HG03521 (cell line): Measurements from ENCODE around the gene RPS14.
"Not testable (repeated sequence)": the region's sequence is repeated elsewhere in the genome, so short reads cannot be mapped to it uniquely, and the experiment has no call there.

ENCODE experiments used
- ATAC-seq: cut with Tn5 transposase; IDR thresholded peaks from one replicate; pipeline ENCODE4 v1.9.1; 2021; ENCODE audit warnings: mild to moderate bottlenecking, moderate library complexity; ENCODE audit not compliant: unreplicated experiment

The RPS14 gene

GRCh38 chr5:150447188-150447587, 2.4 kb downstream of the RPS14 start:
- no peak for ATAC-seq

DNA sequence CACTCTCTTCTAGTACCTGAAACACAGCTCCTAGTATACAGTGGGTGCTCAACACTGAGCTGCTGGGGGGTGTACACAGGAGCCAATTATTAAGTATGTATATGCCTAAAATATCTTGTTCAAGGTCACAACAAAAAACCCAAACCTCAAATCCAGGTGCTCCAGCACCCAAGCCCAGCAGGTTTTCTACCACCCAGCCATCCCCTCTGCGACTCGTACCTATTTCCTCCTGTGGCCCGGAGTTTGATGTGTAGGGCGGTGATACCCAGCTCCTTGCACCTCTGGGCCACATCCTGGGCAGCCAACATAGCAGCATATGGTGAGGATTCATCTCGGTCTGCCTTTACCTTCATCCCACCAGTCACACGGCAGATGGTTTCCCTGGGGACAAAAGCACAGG, 3.0 kb downstream of the RPS14 start:
- ATAC-seq, result no peak

GRCh38 chr5:150446088-150446487, 3.5 kb downstream of the RPS14 start:
- ATAC-seq, result no peak

GRCh38 chr5:150444770-150445169, 4.8 kb downstream of the RPS14 start:
- no peak for ATAC-seq

GRCh38 chr5:150443242-150444075, 6.1 kb downstream of the RPS14 start:
- ATAC-seq, result no peak

- no peak for ATAC-seq
These were observed 6.8 kb downstream of the RPS14 start for GRCh38 chr5:150442699-150443080.

DNA sequence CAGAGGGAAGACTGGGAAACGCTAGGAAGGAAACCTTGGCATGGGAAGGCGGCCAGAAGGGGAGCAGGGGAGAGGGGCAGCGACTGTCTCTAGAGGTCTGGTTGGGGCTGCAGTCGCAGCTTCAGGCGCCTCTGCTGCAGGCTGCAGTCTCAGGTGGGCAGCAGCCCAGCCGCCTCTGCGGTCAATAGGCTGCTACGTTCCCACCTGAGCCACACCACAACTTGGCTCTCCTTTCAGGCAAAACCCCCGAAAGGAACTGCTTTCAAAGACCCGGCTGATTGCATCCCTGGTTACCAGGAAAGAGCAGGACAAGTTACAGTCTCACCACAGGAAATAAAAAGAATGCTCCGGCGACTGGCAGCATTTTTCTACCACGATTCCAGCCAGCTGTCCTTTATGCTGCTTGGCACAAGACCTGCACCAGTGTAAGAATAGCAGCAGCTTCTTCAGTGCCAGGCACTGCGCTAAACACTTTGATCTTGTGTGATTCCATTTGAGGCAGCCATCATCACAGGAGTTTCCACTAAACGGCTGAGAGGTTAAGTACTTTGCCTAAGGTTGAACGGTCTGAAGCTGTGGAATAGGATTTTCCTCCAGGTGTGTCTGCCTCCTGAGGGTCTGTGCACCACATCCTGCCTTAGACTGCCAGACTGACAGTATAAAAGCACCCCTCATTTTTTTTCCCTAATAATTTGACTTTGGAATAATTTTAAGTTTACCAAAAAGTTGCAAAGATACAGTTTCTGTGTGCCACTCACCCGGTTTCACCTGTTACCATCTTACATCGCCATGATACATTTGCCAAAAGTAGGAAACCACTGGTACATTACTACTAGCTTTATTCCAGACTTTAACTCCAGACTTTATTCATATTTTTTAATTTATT, 7.5 kb downstream of the RPS14 start:
- no peak for ATAC-seq

DNA sequence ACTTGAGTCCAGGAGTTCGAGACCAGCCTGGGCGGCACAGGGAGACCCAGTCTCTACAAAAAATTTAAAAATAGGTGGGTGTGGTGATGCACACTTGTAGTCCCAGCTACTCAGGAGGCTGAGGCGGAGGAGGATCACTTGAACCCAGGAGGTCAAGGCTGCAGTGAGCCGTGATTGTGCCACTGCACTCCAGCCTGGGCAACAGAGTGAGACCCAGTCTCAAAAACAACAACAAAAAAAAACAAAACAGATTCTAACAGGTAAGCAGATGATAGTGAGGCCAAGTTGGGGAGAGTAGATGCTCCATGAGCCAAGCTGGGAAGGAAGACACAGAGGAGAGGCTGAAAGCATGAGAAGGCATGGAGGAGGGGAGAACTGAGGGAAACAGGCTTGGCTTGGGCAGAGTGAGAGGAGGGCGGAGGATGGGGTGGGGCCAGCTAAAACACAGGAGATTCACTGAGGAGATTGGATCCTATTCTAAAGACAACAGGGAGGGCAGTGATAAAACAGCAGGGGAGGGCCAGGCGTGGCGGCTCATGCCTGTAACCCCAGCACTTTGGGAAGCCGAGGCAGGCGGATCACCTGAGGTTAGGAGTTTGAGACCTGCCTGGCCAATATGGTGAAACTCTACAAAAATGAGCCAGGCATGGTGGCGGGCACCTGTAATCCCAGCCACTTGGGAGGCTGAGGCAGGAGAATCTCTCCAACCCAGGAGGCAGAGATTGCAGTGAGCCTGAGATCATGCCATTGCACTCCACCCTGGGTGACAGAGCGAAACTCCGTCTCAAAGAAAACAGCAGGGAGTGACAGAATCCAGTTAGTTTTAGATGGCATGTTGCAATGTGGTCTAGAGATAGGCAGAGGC, 8.4 kb downstream of the RPS14 start:
- ATAC-seq, result no peak

DNA sequence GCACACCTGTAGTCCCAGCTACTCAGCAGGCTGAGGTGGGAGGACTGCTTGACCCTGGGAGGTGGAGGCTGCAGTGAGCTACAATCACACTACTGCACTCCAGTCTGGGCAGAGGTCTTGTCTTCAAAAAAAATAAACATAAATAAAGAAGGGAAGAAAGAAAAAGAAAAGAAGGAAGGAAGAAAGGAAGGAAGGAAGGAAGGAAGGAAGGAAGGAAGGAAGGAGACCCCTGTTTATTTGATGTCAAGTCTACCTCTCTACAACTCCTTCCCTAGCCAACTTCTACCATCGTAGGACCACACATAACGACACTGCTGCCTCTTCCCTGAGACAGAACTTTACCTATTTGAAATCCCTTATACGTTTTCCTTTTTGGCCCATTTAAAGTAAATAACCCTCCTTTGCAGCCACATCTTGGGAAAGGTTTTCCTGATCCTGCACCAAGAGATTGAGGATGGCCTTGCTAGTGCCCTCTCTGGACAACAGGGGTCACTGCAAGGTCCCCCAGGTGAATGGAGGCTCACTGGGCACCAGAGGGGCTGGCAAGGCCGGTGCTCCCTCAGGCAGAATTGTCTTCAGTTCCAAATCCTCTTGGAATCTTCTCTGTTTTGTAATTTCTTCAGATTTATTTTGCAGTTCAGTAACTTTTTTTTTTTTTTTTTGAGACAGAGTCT, 10.5 kb downstream of the RPS14 start:
- no peak for ATAC-seq

DNA sequence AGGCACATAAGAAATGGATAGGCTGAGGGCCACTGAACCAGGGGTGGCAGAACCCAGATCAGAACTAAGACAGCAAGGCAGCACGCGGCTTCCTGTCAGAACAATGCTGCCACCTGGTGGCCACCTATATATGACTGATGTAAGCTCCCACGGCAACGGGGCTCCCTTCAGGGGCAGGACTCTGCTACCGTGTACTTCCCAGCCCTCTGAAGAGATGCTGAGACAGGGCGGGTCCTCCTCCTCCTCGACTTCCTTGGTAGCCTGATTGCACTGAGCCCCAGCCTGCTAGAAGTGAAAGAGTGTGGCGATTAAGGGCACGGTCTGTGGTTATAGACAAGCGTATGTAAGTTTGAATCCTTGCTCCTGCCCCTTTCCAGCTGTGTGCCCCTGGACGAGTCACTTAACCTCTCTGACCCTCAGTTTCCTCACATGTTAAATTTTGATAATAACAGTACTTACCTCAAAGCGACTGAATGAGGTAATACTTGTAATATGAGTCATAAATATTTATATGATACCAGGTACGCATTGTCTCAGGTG, 13.3 kb downstream of the RPS14 start:
- ATAC-seq, result peak; percentile 94

- no peak for ATAC-seq
These were observed 15.1 kb downstream of the RPS14 start for GRCh38 chr5:150434464-150434863.

DNA sequence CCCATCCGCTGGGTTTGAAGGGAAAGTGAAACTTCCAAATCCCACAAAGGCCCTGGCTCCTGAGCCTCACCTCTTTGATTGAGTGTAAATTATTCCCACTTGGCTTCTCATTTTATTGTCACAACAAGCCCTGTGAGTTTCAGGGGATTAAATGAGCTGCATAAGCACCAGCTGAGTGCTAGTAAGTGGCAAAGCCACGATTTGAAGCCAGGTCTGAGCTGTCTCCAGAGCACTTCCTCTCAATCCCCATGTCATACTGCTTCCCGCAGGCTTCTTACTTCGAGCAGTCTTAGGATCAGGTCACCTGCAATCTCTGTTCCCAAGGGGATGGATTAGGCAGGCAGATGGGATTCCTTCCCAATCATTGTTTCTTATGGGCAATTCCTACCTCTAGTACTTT, 18.0 kb downstream of the RPS14 start:
- no peak for ATAC-seq

DNA sequence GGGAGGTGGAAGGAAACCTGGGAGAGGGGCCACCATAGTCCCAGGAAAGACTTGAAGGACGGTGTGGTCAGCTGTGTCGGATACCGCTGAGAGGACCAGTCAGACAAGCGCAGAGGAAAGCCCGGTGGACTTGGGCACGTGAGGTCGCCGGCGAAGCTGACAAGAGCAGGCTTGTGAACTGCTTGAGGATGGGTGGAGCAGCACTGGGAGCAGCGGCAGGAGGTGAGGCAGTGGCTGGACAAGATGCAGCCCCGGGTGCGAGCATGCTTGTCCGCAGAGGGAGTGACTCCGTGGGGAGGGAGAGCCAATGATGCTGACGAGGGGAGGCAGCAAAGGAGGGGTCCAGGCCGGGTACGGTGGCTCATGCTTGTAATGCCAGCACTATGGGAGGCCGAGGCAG, 18.5 kb downstream of the RPS14 start:
- ATAC-seq, result no peak

DNA sequence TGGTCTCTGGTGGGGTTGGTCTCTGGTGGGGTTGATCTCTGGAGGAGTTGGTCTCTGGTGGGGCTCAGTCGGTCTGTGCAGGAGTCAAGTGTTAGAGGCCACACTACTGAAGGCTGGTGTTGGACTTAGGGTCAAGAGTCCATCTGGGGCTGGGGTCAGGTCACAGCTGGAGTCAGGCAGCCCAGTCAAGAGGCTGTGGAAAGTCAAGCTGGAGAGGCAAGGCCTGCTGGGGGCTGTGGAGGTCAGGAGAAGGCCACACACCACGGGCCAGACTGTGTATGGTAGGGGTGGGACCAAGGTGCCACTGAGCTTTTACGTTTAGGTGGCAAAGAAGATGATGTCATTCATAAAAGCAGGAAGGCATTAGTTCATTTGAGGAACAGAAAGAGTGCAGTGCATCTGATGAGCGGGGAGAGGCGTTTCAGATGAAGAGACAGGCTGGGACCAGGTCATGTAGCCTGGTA, 20.1 kb downstream of the RPS14 start:
- no peak for ATAC-seq

GRCh38 chr5:150428978-150429377, 20.6 kb downstream of the RPS14 start:
- no peak for ATAC-seq

GRCh38 chr5:150428106-150428876, 21.2 kb downstream of the RPS14 start:
- ATAC-seq, result no peak

DNA sequence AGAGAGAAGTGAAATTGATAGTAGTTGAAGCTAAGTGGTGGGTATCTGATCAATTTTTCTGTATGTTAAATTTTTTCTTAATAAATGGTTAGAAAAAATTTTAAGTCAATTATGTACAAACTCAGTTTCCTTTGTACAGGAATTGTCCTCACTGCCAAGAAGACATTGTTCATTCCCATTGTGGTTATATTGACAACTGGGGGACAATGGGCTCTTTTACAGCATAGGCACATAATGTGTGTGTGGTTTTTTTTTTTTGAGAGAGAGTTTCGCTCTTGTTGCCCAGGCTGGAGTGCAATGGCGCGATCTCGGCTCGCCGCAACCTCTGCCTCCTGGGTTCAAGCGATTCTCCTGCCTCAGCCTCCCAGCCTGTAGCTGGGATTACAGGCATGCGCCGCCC, 23.4 kb downstream of the RPS14 start:
- ATAC-seq, result not testable (repeated sequence)

GRCh38 chr5:150422758-150423157, 26.8 kb downstream of the RPS14 start:
- no peak for ATAC-seq

- no peak for ATAC-seq
These were observed 27.5 kb downstream of the RPS14 start for GRCh38 chr5:150422075-150422474.
